CD4-positive, alpha-beta T cell (primary cell): Measurements from ENCODE around the gene GRID2. TPM values are rescaled to one million over a fixed set of nuclear protein-coding genes. Genes with fewer than 3 reads are reported as not detected.

Experiments
- ATAC-seq: fragments of 200-7000 bp; cut with Tn5 transposase; one replicate; pipeline ENCODE4 v1.10.0; 2022; ENCODE audit warnings: mild to moderate bottlenecking; ENCODE audit not compliant: poor library complexity
- CTCF ChIA-PET: fragments of 350-600 bp; sonication (Branson Sonifier 250); formaldehyde crosslinking; loops from one replicate; lab custom pipeline; 2021; ENCODE audit warnings: antibody characterized with exemption, inconsistent platforms; lab: Charles Lee
- POLR2A ChIA-PET: fragments of 350-600 bp; sonication (Branson Sonifier 250); formaldehyde crosslinking; loops from one replicate; lab custom pipeline; 2021; ENCODE audit warnings: antibody characterized with exemption, inconsistent platforms; lab: Charles Lee
- DNase-seq, 14 experiments: peaks; one replicate each; pipeline ENCODE4 v3.0.0-alpha.2; 2013 to 2020; ENCODE audit warnings: mixed read lengths in 2 of 14
- H3K27ac ChIP-seq, 2 donors: one replicate each; pipeline versions ENCODE4 v1.5.1 to v1.7.0; 2013; ENCODE audit warnings: low read length in 2 of 2, low read depth in 1 of 2, mild to moderate bottlenecking in 1 of 2
- H3K27me3 ChIP-seq, 2 experiments: 1 replicate in 1 of 2; 2 replicates in 1 of 2; pipeline versions ENCODE4 v1.6.1 to v1.7.0; 2013; ENCODE audit warnings: low read length in 2 of 2, control low read depth in 1 of 2, mild to moderate bottlenecking in 1 of 2, moderate library complexity in 1 of 2; ENCODE audit not compliant: insufficient read depth in 2 of 2, control insufficient read depth in 1 of 2
- H3K36me3 ChIP-seq: one replicate; pipeline ENCODE4 v1.6.1; 2013; ENCODE audit warnings: low read length, control low read depth; ENCODE audit not compliant: insufficient read depth
- H3K4me1 ChIP-seq: one replicate; pipeline ENCODE4 v1.6.1; 2013; ENCODE audit warnings: low read length, control low read depth; ENCODE audit not compliant: insufficient read depth
- H3K4me3 ChIP-seq: one replicate; pipeline ENCODE4 v1.5.1; 2013; ENCODE audit warnings: mild to moderate bottlenecking, low read length, moderate library complexity
- H3K9me3 ChIP-seq, 2 experiments: 1 replicate in 1 of 2; 2 replicates in 1 of 2; pipeline versions ENCODE4 v1.6.1 to v1.7.0; 2013; ENCODE audit warnings: low read length in 2 of 2, mild to moderate bottlenecking in 2 of 2, control low read depth in 1 of 2, moderate library complexity in 1 of 2; ENCODE audit not compliant: control insufficient read depth in 1 of 2, insufficient read depth in 1 of 2
- H3K27ac Mint-ChIP-seq: one replicate; pipeline ENCODE4 v1.8.0; 2020; ENCODE audit warnings: mixed read lengths
- H3K27me3 Mint-ChIP-seq: one replicate; pipeline ENCODE4 v1.8.0; 2021; ENCODE audit warnings: mixed read lengths
- H3K36me3 Mint-ChIP-seq: one replicate; pipeline ENCODE4 v1.8.0; 2021; ENCODE audit warnings: low read depth, mixed read lengths
- H3K4me1 Mint-ChIP-seq: one replicate; pipeline ENCODE4 v1.8.0; 2021; ENCODE audit warnings: low read depth, mixed read lengths
- H3K4me3 Mint-ChIP-seq: one replicate; pipeline ENCODE4 v1.8.0; 2020; ENCODE audit warnings: mild to moderate bottlenecking, mixed read lengths
- H3K9me3 Mint-ChIP-seq: one replicate; pipeline ENCODE4 v1.8.0; 2020; ENCODE audit warnings: mixed read lengths
- intact Hi-C, 2 experiments: fragments of 100-400 bp; cut with DNase I in 1 of 2; cut with micrococcal nuclease in 1 of 2; formaldehyde crosslinking; loops; one replicate each; pipeline versions ENCODE4 v1.15.1 to v1.9.0; 2023 to 2025; cut with DNase I, micrococcal nuclease
- total RNA-seq, 174 experiments: library from RNA in 2 of 174; stranded (reverse) in 2 of 174; gene quantifications; one replicate each; pipeline ENCODE4 v1.2.3 and lab custom pipeline; 2021 to 2026
- TF ChIP-seq, protein P1 (sequence below): fragments of 200-600 bp; IDR thresholded peaks from one replicate; pipeline ENCODE4 v1.8.0; 2022; ENCODE audit warnings: antibody characterized with exemption, mild to moderate bottlenecking

The GRID2 gene
- total RNA-seq, 2 experiments from 2014 or later = not detected

DNA sequence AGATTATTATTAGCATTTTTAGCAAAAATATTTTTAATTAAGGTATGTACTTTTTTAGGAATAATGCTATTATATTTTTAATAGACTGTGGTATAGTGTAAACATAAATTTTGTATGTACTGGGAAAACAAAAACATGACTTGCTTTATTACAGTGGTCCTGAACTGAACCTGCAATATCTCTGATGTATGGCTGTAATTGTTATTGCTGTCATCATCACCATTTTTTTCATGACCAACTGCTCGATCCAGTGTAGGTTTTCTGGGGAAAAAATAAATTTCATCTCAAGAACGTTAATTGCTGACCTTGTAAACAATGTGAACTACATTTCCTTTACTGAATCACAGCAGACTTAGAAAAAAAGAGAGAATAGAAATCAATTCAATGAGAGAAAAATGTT is 1441.2 kb downstream of the GRID2 start:
- Mint-ChIP-seq H3K36me3 (no peaks in the 10 kb centered on the region), H3K4me1 (no peaks in the 10 kb centered on the region), H3K27ac (no peak overlapping the region), H3K27me3 (no peaks in the 10 kb centered on the region), H3K4me3 (no peak overlapping the region), H3K9me3 (no peaks in the 10 kb centered on the region)
- Histone ChIP-seq H3K27me3 (no peaks in the 10 kb centered on the region), H3K36me3 (no peaks in the 10 kb centered on the region), H3K27ac (no peak overlapping the region), H3K9me3 (no peaks in the 10 kb centered on the region), H3K4me3 (no peak overlapping the region), H3K4me1 (no peaks in the 10 kb centered on the region)
- CTCF ChIA-PET = no interaction called here
- ATAC-seq (no peak), DNase-seq (no peak)
- TF ChIP-seq, protein P1, sequence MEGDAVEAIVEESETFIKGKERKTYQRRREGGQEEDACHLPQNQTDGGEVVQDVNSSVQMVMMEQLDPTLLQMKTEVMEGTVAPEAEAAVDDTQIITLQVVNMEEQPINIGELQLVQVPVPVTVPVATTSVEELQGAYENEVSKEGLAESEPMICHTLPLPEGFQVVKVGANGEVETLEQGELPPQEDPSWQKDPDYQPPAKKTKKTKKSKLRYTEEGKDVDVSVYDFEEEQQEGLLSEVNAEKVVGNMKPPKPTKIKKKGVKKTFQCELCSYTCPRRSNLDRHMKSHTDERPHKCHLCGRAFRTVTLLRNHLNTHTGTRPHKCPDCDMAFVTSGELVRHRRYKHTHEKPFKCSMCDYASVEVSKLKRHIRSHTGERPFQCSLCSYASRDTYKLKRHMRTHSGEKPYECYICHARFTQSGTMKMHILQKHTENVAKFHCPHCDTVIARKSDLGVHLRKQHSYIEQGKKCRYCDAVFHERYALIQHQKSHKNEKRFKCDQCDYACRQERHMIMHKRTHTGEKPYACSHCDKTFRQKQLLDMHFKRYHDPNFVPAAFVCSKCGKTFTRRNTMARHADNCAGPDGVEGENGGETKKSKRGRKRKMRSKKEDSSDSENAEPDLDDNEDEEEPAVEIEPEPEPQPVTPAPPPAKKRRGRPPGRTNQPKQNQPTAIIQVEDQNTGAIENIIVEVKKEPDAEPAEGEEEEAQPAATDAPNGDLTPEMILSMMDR = no peak
- POLR2A ChIA-PET = no interaction called here
- intact Hi-C loops = no loop called here

- H3K9me3 Mint-ChIP-seq = no peaks in the 10 kb centered on the region
- no peaks in the 10 kb centered on the region for H3K27me3 Mint-ChIP-seq
- DNase-seq (no peak), ATAC-seq (no peak)
- no peaks in the 10 kb centered on the region for H3K27me3 ChIP-seq
- no peak overlapping the region for H3K4me3 Mint-ChIP-seq
- H3K36me3 ChIP-seq = no peaks in the 10 kb centered on the region
- H3K9me3 ChIP-seq = no peaks in the 10 kb centered on the region
- intact Hi-C loops = no loop called here
- no peaks in the 10 kb centered on the region for H3K36me3 Mint-ChIP-seq
- H3K27ac Mint-ChIP-seq = no peak overlapping the region
- H3K4me1 Mint-ChIP-seq = no peaks in the 10 kb centered on the region
- no peak overlapping the region for H3K27ac ChIP-seq
- no peaks in the 10 kb centered on the region for H3K4me1 ChIP-seq
- TF ChIP-seq, protein P1 = no peak
- ChIA-PET CTCF (no interaction called here), POLR2A (no interaction called here)
- H3K4me3 ChIP-seq = no peak overlapping the region
Measured at GRCh38 chr4:93746031-93746430, 1442.3 kb downstream of the GRID2 start.

DNA sequence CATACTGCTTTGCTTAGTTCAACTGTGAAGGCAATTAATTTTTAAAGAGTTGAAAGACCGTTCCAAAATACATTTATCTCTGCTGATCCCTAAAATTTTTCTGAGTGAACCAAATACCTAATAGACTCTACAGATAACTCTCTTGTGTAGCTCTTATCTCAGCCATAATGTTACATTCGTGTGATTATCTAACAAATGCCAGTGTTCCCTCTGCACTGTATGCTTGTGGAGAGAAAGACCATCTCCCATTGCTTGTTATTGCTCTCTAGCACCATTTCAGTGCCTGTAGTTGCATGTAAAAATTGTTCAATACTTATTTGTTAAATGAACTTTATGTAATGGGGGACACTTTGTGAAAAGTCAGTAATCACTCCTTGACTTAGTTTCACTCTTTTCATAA is 1443.5 kb downstream of the GRID2 start:
- H3K27ac Mint-ChIP-seq = no peak overlapping the region
- Histone ChIP-seq H3K9me3 (no peaks in the 10 kb centered on the region), H3K27ac (no peak overlapping the region), H3K27me3 (no peaks in the 10 kb centered on the region), H3K4me3 (no peak overlapping the region), H3K4me1 (no peaks in the 10 kb centered on the region), H3K36me3 (no peaks in the 10 kb centered on the region)
- H3K4me3 Mint-ChIP-seq = no peak overlapping the region
- H3K27me3 Mint-ChIP-seq = no peaks in the 10 kb centered on the region
- CTCF ChIA-PET = no interaction called here
- TF ChIP-seq, protein P1 = no peak
- DNase-seq (no peak), ATAC-seq (no peak)
- no peaks in the 10 kb centered on the region for H3K36me3 Mint-ChIP-seq
- intact Hi-C loops = no loop called here
- H3K4me1 Mint-ChIP-seq = no peaks in the 10 kb centered on the region
- POLR2A ChIA-PET = no interaction called here
- H3K9me3 Mint-ChIP-seq = no peaks in the 10 kb centered on the region
